HG03520 (cell line): ENCODE data around the gene ZBTB8A.
"Not testable (repeated sequence)": the region's sequence is repeated elsewhere in the genome, so short reads cannot be mapped to it uniquely, and the experiment has no call there.

Experiments used
- ATAC-seq: cut with Tn5 transposase; IDR thresholded peaks from one replicate; pipeline ENCODE4 v1.9.1; 2021; ENCODE audit warnings: mild to moderate bottlenecking, moderate library complexity; ENCODE audit not compliant: unreplicated experiment

Gene ZBTB8A

DNA sequence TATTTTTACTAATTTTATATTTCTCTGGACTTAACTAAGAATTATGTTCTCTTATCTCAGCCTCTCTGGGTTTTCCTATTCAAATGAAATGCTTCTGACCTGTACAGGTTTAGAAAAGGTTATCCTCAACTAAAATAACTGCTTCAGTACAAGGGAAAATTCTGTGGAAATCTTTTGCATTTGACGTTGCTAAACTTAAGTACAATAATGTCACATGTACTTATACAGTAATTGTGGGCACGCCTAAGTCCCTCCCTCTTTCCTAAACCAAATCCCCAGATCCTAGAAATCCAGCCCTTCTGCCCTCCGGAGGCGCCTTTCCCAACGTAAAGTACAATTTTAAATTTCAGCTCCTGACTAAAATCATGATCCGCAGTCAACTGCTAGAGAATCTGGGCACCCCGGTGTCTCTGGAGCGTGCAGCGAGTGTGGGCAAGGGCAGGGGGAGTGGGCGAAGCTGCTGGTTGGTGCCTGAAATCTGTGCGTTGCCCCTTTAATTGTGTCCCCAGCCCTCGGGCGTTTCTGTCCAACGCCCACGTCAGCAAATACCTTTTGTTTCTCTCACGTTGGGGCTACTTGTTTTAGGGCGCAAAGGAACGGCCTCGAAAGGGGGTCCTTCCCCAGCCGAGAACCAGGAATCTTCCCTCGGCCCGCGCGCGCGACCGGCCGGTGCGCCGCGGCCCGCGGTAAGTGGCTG lies at the start of gene ZBTB8A:
Gene ZBTB8A, plus strand, starts transcription at position 541 of the 697 bp plus-strand sequence. CDS start 53,505 bp downstream, outside the sequence.
- ATAC-seq = no peak

DNA sequence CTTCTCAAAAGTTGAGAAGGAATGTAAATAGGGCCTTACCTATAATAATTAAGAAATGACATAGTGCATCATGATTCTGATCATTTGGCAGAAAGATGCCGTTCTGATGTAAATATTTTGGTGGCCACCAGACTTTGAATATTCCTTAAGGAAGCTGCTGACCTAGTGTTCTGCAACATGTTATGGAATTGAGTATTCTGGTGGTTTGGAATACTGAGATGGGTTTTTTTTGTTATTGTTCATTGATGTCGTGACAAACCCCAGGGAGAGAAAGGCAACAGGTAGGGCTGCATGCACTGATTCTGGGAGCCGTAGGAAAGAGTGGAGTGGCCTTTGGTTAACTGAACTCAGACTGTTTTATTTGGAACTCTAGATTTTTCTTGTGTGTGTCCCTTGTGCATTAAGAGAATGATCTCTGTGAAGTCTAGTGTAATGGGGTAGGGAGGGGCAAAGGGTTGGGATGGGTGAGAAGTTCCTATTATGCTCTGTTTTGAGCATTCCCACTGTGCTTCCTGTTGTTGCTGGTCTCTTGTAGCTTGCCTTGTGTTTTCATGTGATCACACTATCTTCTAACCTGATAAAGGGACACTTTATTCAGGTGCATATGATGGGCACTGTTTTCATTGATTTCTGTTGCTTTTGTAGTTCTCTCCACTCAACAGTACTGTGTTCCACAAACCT lies 49.3 kb upstream of the ZBTB8A start:
- ATAC-seq = no peak

- ATAC-seq = no peak
Measured at GRCh38 chr1:32491386-32491785, 47.8 kb upstream of the ZBTB8A start.

DNA sequence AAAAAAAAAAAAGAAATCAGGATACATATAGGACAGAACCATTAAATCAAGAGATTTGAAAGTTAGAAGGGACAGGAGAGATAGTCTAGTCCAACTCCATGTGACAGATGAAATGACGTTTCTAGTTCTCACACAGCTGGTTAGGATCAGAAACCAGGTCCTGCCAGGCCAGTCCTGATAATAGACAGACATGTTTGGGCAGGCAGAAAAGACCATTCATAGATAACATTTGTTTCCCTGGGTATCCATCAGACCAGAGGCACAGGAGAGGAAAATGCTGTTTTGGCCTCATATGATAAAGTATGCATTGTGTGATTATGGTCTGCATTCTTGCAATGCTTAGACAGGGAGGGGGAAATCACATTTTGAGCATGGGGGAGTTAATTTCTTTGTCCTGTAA lies 45.0 kb upstream of the ZBTB8A start:
- no peak for ATAC-seq

GRCh38 chr1:32494711-32495337 lies 44.4 kb upstream of the ZBTB8A start:
- ATAC-seq = no peak

- no peak for ATAC-seq
Measured at GRCh38 chr1:32496127-32496526, 43.1 kb upstream of the ZBTB8A start.

- no peak for ATAC-seq
Measured at GRCh38 chr1:32498751-32499150, 40.5 kb upstream of the ZBTB8A start.

- no peak for ATAC-seq
Measured at GRCh38 chr1:32500387-32501209, 38.6 kb upstream of the ZBTB8A start.

DNA sequence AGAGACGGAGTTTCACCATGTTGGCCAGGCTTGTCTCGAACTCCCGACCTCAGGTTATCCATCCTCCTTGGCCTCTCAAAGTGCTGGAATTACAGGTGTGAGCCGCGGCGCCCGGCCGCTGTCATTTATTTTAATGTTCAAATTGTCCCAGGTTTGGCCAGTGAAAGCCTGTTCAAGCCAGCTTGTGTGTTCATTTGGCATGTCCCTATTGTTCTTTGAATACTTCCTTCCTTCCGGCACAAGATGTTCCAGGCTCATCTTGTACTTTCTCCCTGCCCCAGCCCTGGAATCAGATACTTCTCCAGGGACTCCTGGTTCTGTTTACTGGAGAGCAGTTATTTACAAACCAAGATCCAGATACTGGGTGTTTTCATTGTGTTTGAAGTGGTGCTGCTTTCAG lies 37.4 kb upstream of the ZBTB8A start:
- ATAC-seq = no peak

DNA sequence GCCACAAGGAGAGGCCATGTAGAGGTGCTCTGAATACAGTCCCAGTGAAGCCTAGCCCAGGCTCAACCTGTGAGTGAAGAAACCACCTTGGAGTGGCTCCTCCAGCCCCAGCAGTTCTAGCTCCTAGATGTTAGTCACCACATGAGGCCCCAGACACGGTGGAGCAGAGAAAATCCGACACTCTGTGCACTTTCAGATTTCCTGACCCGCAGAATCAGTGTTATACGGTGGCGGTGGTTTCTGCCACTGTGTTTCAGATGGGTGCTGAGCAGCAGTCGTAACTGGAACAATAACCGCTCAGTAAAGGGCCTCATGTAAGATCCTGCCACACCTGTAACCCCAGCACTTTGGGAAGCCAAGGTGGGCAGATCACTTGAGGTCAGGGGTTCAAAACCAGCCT lies 36.1 kb upstream of the ZBTB8A start:
- ATAC-seq = no peak

DNA sequence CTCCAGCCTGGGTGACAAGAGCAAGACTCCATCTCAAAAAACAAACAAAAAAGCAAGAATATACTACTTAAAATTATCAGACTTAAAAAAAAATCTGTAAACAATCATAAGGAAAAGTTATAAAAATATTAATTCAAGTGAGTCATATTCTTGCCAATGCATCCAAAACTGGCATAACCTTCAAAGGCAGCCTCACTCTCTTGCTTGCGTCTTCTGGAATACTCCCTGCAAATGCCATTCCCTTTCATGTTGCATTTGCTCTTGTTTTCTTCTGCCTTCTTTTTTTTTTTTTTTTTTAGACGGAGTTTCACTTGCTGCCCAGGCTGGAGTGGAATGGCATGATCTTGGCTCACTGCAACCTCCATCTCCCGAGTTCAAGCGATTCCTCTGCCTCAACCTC lies 32.2 kb upstream of the ZBTB8A start:
- no peak for ATAC-seq

- no peak for ATAC-seq
Measured at GRCh38 chr1:32508761-32509160, 30.5 kb upstream of the ZBTB8A start.

GRCh38 chr1:32509939-32510338 lies 29.3 kb upstream of the ZBTB8A start:
- no peak for ATAC-seq

GRCh38 chr1:32516402-32516801 lies 22.8 kb upstream of the ZBTB8A start:
- no peak for ATAC-seq

GRCh38 chr1:32518976-32519375 lies 20.3 kb upstream of the ZBTB8A start:
- ATAC-seq = no peak

DNA sequence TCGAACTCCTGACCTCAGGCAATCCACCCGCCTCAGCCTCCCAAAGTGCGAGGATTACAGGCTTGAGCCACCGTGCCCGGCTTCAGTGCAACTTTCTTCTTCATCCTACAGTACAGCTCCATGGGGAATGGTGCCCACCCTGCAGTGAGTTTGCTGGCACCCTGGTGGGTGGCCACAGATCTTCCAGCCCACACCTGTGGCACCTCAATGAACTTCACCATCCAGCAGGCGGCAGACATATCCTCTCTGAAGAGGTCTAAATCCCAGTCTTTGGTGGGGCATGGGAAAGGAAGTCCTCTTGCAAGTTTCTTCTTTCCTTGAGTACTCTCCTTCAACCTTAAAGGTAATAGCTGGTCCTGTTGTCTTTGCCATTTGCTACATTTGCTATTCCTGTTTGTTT lies 18.1 kb upstream of the ZBTB8A start:
- no peak for ATAC-seq

- no peak for ATAC-seq
Measured at GRCh38 chr1:32525053-32525452, 14.2 kb upstream of the ZBTB8A start.

DNA sequence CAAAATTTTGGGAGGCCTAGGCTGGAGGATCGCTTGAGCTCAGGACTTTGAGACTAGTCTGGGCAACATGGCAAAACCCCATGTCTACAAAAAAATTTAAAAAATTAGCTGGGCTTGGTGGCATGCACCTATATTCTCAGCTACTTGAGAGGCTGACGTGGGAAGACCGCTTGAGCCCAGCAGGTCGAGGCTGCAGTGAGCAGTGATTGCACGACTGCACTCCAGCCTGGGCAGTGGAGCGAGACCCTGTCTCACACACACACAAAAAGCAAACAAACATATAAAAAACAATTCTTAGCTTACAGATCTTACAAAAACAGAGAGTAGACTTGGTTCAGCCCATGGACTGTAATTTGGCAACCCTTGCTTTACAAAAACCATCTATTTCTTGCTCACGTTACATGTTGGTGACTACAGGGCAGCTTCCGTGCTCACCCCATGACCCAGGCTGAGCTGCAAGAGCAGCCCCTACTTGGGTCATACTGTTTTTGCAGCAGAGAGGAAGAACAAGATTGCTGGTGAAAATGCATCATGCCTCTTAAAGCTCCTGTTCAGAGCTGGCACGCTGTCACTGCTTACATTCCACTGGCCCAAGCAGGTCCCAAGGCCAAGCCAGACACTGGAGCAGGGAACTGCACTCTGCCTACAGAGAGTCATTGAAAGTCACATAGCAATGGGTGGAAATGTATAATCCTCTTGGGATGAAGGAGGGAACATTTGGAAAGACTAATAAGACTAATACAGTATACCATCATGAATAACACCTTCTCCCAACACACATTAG lies 13.4 kb upstream of the ZBTB8A start:
- no peak for ATAC-seq

GRCh38 chr1:32528550-32528949 lies 10.7 kb upstream of the ZBTB8A start:
- not testable (repeated sequence) for ATAC-seq

- no peak for ATAC-seq
Measured at GRCh38 chr1:32533792-32534327, 5.4 kb upstream of the ZBTB8A start.
